AG08396 (cell line): ENCODE results near the gene BICC1.
A peak's percentile ranks its signal among the peaks of the same experiment; 100 is the strongest.
"Not testable (repeated sequence)": the region's sequence is repeated elsewhere in the genome, so short reads cannot be mapped to it uniquely, and the experiment has no call there.

Experiments
- DNase-seq: peaks from one replicate; pipeline ENCODE4 v3.0.0; 2012; ENCODE audit warnings: low spot score, mixed read lengths

The BICC1 gene

DNA sequence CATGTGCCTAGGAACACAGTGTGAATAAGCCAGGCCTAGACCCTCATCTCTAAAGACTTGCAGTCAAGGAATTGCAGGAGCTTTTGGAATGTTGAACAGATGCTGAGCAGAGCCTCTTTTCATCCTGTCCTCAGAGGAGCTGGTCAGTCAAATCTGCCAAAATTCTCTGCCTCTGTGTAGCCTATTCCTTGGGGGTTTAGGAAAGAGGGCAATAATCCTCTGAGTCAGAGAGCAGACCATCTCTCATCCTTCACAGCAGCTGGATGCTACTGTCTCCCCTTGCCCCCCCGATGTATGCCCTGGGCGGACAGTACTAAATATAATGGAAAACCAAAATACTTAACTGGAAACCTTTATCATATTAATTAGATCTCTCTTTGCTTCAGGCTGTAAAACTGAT is 52.6 kb downstream of the BICC1 start:
- no peak for DNase-seq

GRCh38 chr10:58567652-58568051 is 55.0 kb downstream of the BICC1 start:
- DNase-seq = no peak

DNA sequence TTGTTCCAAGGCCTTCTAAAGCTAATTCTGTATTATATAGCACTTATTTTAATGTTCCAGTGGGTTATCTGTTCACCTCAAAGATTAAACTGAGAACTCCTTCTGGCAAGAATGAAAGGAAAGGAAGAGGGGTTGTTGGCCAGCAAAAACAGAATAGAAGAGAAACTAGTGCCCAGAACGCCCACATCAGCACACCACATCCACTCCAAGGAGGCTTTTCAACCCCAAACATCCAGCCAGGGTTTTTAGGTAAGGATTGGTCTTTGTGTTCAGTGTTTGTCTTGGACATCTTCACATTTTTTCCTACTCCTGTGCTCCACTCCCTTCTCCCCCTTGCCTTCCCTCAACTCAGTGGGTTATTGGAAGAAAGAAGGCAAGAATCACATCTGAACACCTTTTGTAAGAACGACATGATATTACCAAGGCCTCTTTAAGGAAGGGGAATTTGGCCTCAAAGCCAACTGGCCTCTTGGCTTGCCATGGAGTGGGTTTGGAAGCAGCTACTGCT is 55.8 kb downstream of the BICC1 start:
- no peak for DNase-seq

GRCh38 chr10:58570307-58570723 is 57.6 kb downstream of the BICC1 start:
- no peak for DNase-seq

GRCh38 chr10:58570979-58571378 is 58.3 kb downstream of the BICC1 start:
- DNase-seq = no peak

GRCh38 chr10:58573144-58573543 is 60.5 kb downstream of the BICC1 start:
- no peak for DNase-seq

- DNase-seq = no peak
These were observed 61.4 kb downstream of the BICC1 start for GRCh38 chr10:58574058-58574457.

GRCh38 chr10:58575491-58575890 is 62.8 kb downstream of the BICC1 start:
- no peak for DNase-seq

DNA sequence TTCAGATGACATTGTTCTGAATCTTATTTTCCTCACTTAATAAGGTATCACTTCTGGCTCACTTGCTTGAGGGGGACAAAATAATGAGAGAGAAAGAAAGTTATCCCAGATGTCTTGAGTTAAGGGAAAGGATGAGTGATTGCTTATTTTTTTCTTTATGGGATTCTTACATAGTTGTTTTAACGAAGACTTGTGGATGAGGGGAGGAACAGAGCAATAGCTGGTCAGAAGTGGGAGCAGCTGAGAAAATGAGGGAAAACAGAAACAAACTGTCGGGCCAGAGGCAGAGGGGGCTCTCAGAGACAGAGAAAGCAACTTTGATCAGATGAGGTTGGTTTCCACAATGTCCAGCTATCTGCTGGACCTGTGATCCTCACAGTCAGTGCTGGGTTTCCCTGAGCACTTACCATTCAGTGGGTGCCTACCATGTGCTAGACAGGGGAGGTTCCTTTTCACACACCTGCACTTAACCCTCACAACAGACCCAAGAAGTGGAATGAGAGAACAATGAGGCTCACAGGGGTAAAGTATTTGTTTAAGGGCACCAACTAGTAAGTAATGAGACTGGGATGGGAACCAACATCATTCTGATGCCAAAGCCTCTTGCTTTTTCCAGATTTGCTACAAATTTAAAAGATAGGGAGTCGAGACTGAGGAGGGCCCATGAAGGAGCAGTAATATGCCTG is 64.2 kb downstream of the BICC1 start:
- no peak for DNase-seq

- DNase-seq = peak; percentile 17
These were observed 64.7 kb downstream of the BICC1 start for GRCh38 chr10:58577437-58577777.

GRCh38 chr10:58578366-58578765 is 65.7 kb downstream of the BICC1 start:
- no peak for DNase-seq

DNA sequence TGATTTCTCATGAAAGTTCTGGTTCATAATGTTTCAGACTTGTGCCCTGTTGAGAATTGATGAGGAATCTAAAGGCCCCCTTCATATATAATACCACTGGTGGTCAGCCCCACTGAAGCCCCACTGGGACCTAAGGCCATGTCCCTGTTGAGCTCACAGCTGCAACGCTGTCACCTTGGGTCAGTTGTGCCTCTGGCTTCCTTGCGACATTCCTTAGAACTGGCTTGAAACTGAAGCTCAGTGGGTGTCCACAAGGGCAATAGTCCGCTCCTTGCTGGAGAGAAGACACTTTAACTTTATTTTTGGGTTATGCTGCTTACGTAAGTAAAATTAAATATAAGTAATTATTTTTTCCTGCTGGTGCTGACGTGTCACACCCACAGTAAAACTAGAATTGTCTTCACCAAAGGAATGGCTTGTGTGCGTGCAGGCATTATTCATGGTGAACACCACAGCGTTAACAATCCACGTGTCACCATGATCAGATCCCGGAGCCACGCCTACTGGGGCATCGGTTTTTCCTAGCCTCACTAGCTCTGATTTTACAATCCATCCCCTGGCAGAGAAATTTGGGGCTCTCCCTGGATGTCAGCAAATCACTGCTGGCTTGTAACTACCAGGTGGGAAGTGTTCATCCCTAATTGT is 66.5 kb downstream of the BICC1 start:
- no peak for DNase-seq

DNA sequence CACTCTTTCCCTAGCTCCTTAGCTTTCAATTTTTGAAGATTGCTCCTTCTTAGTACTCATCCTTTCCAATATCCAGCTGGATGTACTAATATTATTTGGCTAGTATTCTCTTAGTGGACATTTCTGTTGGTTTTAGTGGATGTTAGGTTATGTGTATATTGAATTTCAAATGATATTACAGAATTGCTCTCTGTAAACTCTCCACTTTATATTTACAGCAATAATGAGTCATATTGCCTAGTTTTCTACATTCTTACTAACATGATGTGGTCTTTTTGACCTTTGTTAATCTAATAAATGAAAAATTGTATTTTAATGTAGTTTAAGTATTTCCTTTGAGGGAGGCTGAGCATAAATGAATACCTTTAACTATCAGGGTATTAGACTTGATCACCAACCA is 69.4 kb downstream of the BICC1 start:
- no peak for DNase-seq

DNA sequence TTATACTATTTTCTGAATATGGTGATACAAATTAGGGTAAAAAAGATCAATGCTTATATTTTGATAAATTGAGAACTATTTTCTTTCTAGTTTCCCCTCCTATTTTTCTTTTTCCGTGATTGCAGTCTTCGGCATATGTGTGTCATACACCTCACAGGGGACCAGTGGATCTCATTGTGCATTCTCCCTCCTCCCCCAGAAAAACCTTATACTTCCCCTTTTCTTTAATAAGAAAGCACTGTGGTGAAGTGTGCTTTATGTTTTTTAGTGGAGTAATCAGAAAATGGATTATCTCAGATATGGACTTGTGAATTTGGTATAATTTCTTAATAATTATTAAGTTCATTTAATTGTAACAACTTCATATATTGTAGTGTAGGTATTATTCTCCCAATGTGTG is 72.8 kb downstream of the BICC1 start:
- no peak for DNase-seq

GRCh38 chr10:58586282-58587245 is 73.9 kb downstream of the BICC1 start:
- no peak for DNase-seq

DNA sequence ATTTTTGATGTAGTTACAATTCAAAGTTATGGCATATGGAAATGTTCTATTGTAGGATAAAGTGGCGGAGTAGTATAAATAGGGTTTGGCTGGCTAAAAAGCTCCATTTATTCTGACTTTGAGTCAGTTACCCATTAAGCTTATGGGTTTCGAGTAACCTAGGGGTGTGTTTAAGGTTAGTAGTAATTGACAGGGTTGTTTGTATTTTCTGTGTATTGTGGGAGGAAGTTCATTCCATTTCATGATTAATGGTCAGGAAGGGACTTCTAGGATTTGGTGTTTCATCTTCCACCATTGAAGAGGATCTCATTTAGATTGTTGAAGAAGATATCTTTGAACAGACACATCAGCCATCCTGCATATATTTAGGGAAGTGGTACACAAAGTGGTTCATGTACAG is 75.0 kb downstream of the BICC1 start:
- no peak for DNase-seq

DNA sequence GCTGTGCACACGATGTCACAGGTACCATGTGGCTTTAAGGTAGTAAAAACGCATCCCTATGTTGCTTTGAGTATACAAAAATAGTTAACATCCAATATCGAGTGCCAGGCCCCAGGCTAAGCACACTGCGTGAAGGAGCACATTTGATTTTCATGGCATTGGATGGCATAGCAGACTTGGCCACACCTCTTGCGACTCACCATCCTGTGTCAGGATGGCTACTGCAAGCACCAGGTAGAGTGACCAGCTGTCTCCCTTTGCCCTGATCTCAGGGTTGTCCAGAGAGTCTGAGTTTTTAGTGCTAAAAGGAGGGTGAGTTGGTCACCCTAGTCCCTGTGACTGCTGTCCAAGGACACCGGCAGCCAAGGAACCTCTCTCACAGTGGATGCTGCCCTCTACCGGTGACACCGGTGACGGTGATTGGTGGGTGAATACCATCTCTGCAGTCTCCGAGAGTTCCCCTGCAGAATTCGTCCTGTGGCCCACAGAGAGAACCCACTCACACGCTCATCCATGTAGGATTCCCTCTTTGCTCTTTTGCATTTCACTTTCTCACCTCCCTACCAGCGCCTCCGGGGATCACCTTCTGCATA is 76.1 kb downstream of the BICC1 start:
- no peak for DNase-seq

- peak; percentile 84 for DNase-seq
These were observed 77.6 kb downstream of the BICC1 start for GRCh38 chr10:58590152-58590840.

DNA sequence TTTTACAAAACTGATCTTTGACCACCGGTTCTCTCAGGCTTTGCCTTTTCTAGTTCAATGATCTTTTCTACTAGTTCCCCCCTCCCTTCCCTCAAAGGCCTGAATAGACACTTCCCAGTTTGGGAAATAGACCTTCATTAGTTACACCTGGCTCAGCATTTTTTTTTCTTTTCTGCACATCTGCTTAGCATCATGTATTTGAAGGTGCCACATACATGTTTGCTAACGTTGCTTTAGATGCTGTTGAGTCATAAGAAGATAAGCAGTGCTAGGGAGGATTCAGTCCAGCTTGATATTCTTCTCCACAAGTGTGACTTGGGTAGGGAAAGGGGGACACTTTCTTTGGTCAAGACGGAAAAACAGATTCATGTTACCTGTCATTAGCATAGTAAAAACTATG is 78.3 kb downstream of the BICC1 start:
- no peak for DNase-seq

GRCh38 chr10:58593008-58593407 is 80.3 kb downstream of the BICC1 start:
- no peak for DNase-seq

GRCh38 chr10:58597211-58597610 is 84.5 kb downstream of the BICC1 start:
- not testable (repeated sequence) for DNase-seq
